Skin of body (tissue), 2 donors: ENCODE results near the gene SLC7A10. TPM values are rescaled to one million over a fixed set of nuclear protein-coding genes. Genes with fewer than 3 reads are reported as not detected.
"Not testable (repeated sequence)": the region's sequence is repeated elsewhere in the genome, so short reads cannot be mapped to it uniquely, and the experiment has no call there.

ENCODE experiments used
- DNase-seq: peaks from one replicate; lab custom pipeline; 2025; lab: John Stamatoyannopoulos, UW
- total RNA-seq: library from RNA; depleted of rRNA; stranded (reverse); fragments of >200 nt; gene quantifications from one replicate; pipeline ENCODE4 v1.2.3, GENCODE V29; 2014

SLC7A10 gene
- total RNA-seq, 1 donor from 2014 or later, result 9.7 TPM

- no peak for DNase-seq
Measured at GRCh38 chr19:33202546-33203507, 22.8 kb downstream of the SLC7A10 start.

GRCh38 chr19:33201886-33202545, 23.6 kb downstream of the SLC7A10 start:
- DNase-seq, result no peak

GRCh38 chr19:33201473-33201872, 24.2 kb downstream of the SLC7A10 start:
- DNase-seq, result no peak

GRCh38 chr19:33199441-33200265, 26.0 kb downstream of the SLC7A10 start:
- no peak for DNase-seq

GRCh38 chr19:33198169-33198568, 27.5 kb downstream of the SLC7A10 start:
- DNase-seq, result no peak

- DNase-seq, result no peak
Measured at GRCh38 chr19:33197591-33198000, 28.1 kb downstream of the SLC7A10 start.

- no peak for DNase-seq
Measured at GRCh38 chr19:33196446-33197193, 29.0 kb downstream of the SLC7A10 start.

- no peak for DNase-seq
Measured at GRCh38 chr19:33195645-33196347, 29.9 kb downstream of the SLC7A10 start.

GRCh38 chr19:33194886-33195644, 30.6 kb downstream of the SLC7A10 start:
- no peak for DNase-seq

GRCh38 chr19:33194532-33194885, 31.1 kb downstream of the SLC7A10 start:
- no peak for DNase-seq

- no peak for DNase-seq
Measured at GRCh38 chr19:33193865-33194362, 31.7 kb downstream of the SLC7A10 start, which contains the start of gene LRP3. TSS of gene LRP3 (plus strand) at chr19:33194330. CDS start at chr19:33194786, 456 bp downstream.

- no peak for DNase-seq
Measured at GRCh38 chr19:33193269-33193864, 32.3 kb downstream of the SLC7A10 start.

GRCh38 chr19:33192010-33192409, 33.6 kb downstream of the SLC7A10 start:
- no peak for DNase-seq

- DNase-seq, result no peak
Measured at GRCh38 chr19:33191501-33191900, 34.1 kb downstream of the SLC7A10 start.

GRCh38 chr19:33191092-33191491, 34.6 kb downstream of the SLC7A10 start:
- not testable (repeated sequence) for DNase-seq

- no peak for DNase-seq
Measured at GRCh38 chr19:33189453-33189852, 36.2 kb downstream of the SLC7A10 start.

- no peak for DNase-seq
Measured at GRCh38 chr19:33187183-33187540, 38.5 kb downstream of the SLC7A10 start.

GRCh38 chr19:33186431-33187182, 39.0 kb downstream of the SLC7A10 start:
- no peak for DNase-seq
